A673 (cell line): ENCODE data around the gene PSMA5. TPM values are rescaled to one million over a fixed set of nuclear protein-coding genes. Genes with fewer than 3 reads are reported as not detected.

ENCODE experiments used
- BruUV-seq: library from RNA; stranded (reverse); fragments of 400-500 nt; replicated peaks from 2 replicates; lab custom pipeline; 2021; lab: Mats Ljungman, UMichigan
- CTCF ChIA-PET: fragments of 300-600 bp; sonication (Branson Sonifier 250); formaldehyde crosslinking; loops from one replicate; lab custom pipeline; 2022; ENCODE audit warnings: antibody characterized with exemption; lab: Charles Lee
- POLR2A ChIA-PET: fragments of 300-600 bp; sonication (Branson Sonifier 250); formaldehyde crosslinking; loops from one replicate; lab custom pipeline; 2022; ENCODE audit warnings: antibody characterized with exemption; ENCODE audit not compliant: low non-redundant PET; lab: Charles Lee
- DNase-seq: peaks from one replicate; pipeline ENCODE4 v3.0.0-alpha.2; 2015; ENCODE audit warnings: low spot score
- H3K27ac ChIP-seq: fragments of 200-600 bp; sonication (generic); 2 replicates; pipeline ENCODE4 v1.5.1; 2016; ENCODE audit warnings: mixed run types, low read depth, mild to moderate bottlenecking, mixed read lengths, antibody characterized with exemption, low read length; ENCODE audit not compliant: poor library complexity, severe bottlenecking
- H3K27me3 ChIP-seq: fragments of 200-600 bp; sonication (generic); replicated peaks from 2 replicates; pipeline ENCODE4 v1.6.1; 2017; ENCODE audit warnings: mixed run types, low read depth, mild to moderate bottlenecking, mixed read lengths, antibody characterized with exemption, low read length; ENCODE audit not compliant: insufficient read depth, poor library complexity
- H3K36me3 ChIP-seq: fragments of 200-600 bp; sonication (generic); 2 replicates; pipeline ENCODE4 v1.6.1; 2016; ENCODE audit warnings: mixed run types, mild to moderate bottlenecking, mixed read lengths, antibody characterized with exemption, low read length; ENCODE audit not compliant: insufficient read depth, poor library complexity, severe bottlenecking
- H3K4me1 ChIP-seq: fragments of 200-600 bp; sonication (generic); 2 replicates; pipeline ENCODE4 v1.6.1; 2017; ENCODE audit warnings: mixed run types, mild to moderate bottlenecking, mixed read lengths, antibody characterized with exemption, low read length; ENCODE audit not compliant: insufficient read depth, poor library complexity, severe bottlenecking
- H3K4me3 ChIP-seq: fragments of 200-600 bp; sonication (generic); 2 replicates; pipeline ENCODE4 v1.5.1; 2016; ENCODE audit warnings: low read depth, mixed run types, mild to moderate bottlenecking, mixed read lengths, low read length; ENCODE audit not compliant: poor library complexity, severe bottlenecking
- H3K9me3 ChIP-seq: fragments of 200-600 bp; sonication (generic); 2 replicates; pipeline ENCODE4 v1.6.1; 2016; ENCODE audit warnings: mixed run types, low read depth, mild to moderate bottlenecking, mixed read lengths, antibody characterized with exemption, low read length; ENCODE audit not compliant: poor library complexity, severe bottlenecking
- EZH2 ChIP-seq: fragments of 200-600 bp; sonication (generic); IDR thresholded peaks from 2 replicates; pipeline ENCODE4 v1.6.1; 2017; ENCODE audit warnings: borderline replicate concordance, low read depth, mild to moderate bottlenecking, mixed read lengths, antibody characterized with exemption, low read length; ENCODE audit not compliant: poor library complexity, severe bottlenecking
- intact Hi-C: fragments of 100-400 bp; cut with micrococcal nuclease; formaldehyde crosslinking; loops from one replicate; pipeline ENCODE4 v1.10.0; 2022; ENCODE audit not compliant: unreplicated experiment
- total RNA-seq: library from RNA; stranded (reverse); gene quantifications from 2 replicates; pipeline ENCODE4 v1.2.3, GENCODE V29; 2021
- TF ChIP-seq, protein P1 (sequence below): fragments of 300-800, 200-600 bp; sonication (generic); conservative IDR thresholded peaks from 2 replicates; pipeline ENCODE4 v1.5.1; 2017; ENCODE audit warnings: low read depth, mild to moderate bottlenecking, antibody characterized with exemption, low read length, moderate library complexity, mixed read lengths

PSMA5 gene
- total RNA-seq, 1 experiment from 2014 or later = 201 TPM

DNA sequence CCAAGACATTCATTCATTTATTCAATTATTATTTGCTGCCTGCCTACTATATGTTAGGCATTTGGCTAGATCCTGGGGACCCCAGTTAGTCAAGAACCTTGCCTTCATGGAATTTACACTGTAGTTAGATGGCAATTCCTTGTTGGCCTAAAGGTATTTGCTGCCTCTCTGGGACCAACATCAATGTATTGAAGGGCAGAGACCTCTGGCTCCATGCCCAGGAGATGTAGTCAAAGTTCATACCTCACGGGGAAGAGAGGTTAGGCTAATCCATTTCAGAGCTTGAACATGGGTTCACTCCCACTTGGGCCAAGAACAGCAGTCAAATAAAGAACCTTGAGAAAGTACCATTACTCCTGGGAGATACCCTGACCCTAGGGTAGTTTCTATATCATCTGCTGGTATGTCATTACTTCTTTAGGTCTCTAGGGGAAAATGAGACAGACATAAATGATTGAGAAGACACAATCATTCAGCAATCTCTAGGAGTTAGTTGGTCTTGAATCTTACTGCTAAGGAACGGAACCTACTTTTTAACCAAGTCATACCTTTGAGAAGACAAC lies 60.5 kb downstream of the PSMA5 start:
- ChIA-PET POLR2A (no interaction called here), CTCF (no interaction called here)
- intact Hi-C loops = no loop called here

DNA sequence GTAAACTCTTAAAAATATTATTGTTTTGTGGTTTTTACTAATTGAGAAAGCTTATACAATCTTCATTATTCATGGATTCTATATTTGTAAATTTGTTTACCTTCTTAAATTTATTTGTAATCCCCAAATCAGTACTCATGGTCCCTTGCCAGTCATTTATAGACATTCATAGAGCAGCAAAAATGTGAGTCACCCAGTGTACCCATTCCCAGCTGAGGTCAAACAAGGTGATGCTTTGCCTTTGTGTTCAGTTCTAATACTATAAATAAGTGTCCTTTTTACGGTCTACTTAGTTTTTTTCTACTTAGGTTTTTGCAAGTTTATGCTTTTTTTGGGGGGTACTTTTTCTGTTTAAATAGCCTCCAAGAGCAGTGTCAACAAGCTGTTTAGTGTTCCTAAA lies 64.6 kb downstream of the PSMA5 start:
- Histone ChIP-seq H3K27ac (no peak overlapping the region), H3K9me3 (no peaks in the 10 kb centered on the region), H3K27me3 (no peaks in the 10 kb centered on the region), H3K36me3 (no peaks in the 10 kb centered on the region), H3K4me1 (no peaks in the 10 kb centered on the region), H3K4me3 (no peak overlapping the region)
- BruUV-seq = no TSS peak
- ChIA-PET CTCF (no interaction called here), POLR2A (no interaction called here)
- DNase-seq = no peak
- TF ChIP-seq, protein P1, sequence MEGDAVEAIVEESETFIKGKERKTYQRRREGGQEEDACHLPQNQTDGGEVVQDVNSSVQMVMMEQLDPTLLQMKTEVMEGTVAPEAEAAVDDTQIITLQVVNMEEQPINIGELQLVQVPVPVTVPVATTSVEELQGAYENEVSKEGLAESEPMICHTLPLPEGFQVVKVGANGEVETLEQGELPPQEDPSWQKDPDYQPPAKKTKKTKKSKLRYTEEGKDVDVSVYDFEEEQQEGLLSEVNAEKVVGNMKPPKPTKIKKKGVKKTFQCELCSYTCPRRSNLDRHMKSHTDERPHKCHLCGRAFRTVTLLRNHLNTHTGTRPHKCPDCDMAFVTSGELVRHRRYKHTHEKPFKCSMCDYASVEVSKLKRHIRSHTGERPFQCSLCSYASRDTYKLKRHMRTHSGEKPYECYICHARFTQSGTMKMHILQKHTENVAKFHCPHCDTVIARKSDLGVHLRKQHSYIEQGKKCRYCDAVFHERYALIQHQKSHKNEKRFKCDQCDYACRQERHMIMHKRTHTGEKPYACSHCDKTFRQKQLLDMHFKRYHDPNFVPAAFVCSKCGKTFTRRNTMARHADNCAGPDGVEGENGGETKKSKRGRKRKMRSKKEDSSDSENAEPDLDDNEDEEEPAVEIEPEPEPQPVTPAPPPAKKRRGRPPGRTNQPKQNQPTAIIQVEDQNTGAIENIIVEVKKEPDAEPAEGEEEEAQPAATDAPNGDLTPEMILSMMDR = no peak
- no peak for TF ChIP-seq EZH2
- intact Hi-C loops = no loop called here

More for the DNA sequence above, 60.5 kb downstream of the PSMA5 start:
- Histone ChIP-seq H3K4me3 (no peak overlapping the region), H3K9me3 (no peaks in the 10 kb centered on the region), H3K36me3 (no peaks in the 10 kb centered on the region), H3K27ac (no peak overlapping the region), H3K27me3 (no peaks in the 10 kb centered on the region), H3K4me1 (no peaks in the 10 kb centered on the region)
- no peak for TF ChIP-seq EZH2
- TF ChIP-seq, protein P1 = no peak
- no peak for DNase-seq
- no TSS peak for BruUV-seq

DNA sequence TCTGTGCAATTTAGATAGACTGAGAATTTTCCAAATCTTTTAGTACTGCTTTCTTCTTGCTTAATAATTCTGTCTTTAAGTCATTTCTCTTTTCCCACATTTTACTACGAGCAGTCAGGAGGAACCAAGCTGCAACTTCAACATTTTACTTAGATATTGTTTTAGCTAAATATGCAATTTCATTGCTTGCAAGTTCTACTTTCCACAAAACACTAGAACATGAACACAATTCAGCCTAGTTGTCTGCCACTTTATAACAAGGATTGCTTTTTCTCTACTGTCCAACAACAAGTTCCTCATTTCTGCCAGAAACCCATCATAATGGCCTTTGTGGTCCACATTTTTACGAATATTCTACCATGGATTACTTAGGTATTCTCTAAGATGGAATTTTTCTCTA lies 65.2 kb downstream of the PSMA5 start:
- Histone ChIP-seq H3K4me3 (no peak overlapping the region), H3K9me3 (no peaks in the 10 kb centered on the region), H3K4me1 (no peaks in the 10 kb centered on the region), H3K27ac (no peak overlapping the region), H3K27me3 (no peaks in the 10 kb centered on the region), H3K36me3 (no peaks in the 10 kb centered on the region)
- POLR2A ChIA-PET = no interaction called here
- TF ChIP-seq EZH2 = no peak
- TF ChIP-seq, protein P1 = no peak
- intact Hi-C loops = no loop called here
- BruUV-seq = no TSS peak
- DNase-seq = no peak
- CTCF ChIA-PET = no interaction called here
